HepG2 (cell line): ENCODE results near the gene COPS6. TPM values are rescaled to one million over a fixed set of nuclear protein-coding genes. Genes with fewer than 3 reads are reported as not detected.

ENCODE experiments used
- ATAC-seq: fragments of 200-7000 bp; cut with Tn5 transposase; 3 replicates; pipeline ENCODE4 v1.9.1; 2020; ENCODE audit warnings: mild to moderate bottlenecking, moderate library complexity
- BruUV-seq: library from RNA; stranded (reverse); fragments of 400-500 nt; replicated peaks from 2 replicates; lab custom pipeline; 2021; lab: Mats Ljungman, UMichigan
- CTCF ChIA-PET: fragments of 300-600 bp; formaldehyde crosslinking; extraction: SDS; loops from one replicate; lab custom pipeline; 2021; ENCODE audit warnings: low total read pairs, inconsistent platforms, low intra/inter-chr PET ratio; lab: Yijun Ruan, JAX
- POLR2A ChIA-PET: fragments of 350-600 bp; sonication (Branson Sonifier 250); formaldehyde crosslinking; loops from one replicate; lab custom pipeline; 2020; ENCODE audit warnings: antibody characterized with exemption, inconsistent platforms; lab: Yijun Ruan, JAX
- DNase-seq: peaks from one replicate; pipeline ENCODE4 v3.0.0-alpha.2; 2015; ENCODE audit warnings: low spot score
- FAIRE-seq: peaks from 3 replicates; lab custom pipeline; 2011; peaks lifted over from hg19 to GRCh38; lab: Jason Lieb, UNC
- H2AFZ ChIP-seq: one replicate; pipeline ENCODE4 v1.6.1; 2011; ENCODE audit warnings: low read length, inconsistent platforms
- H3K27ac ChIP-seq: fragments of 300-600 bp; 3 replicates; pipeline ENCODE4 v1.8.0; 2011; ENCODE audit warnings: mixed run types, mild to moderate bottlenecking, mixed read lengths, low read length, inconsistent platforms; ENCODE audit not compliant: insufficient read depth; ENCODE audit errors: extremely low read length
- H3K27me3 ChIP-seq, 2 experiments: fragments of 200-600 bp in 1 of 2; 2 replicates in 1 of 2; 3 replicates in 1 of 2; pipeline versions ENCODE4 v1.6.0 to v1.8.0; 2011; ENCODE audit warnings: low read length in 2 of 2, mild to moderate bottlenecking in 2 of 2, moderate library complexity in 2 of 2, inconsistent platforms in 1 of 2; ENCODE audit not compliant: insufficient read depth in 2 of 2, control insufficient read depth in 1 of 2
- H3K36me3 ChIP-seq, 2 experiments: fragments of 200-600 bp in 1 of 2; replicated peaks in 1 of 2; 2 replicates in 1 of 2; 3 replicates in 1 of 2; pipeline versions ENCODE4 v1.5.1 to v1.8.0; 2011; ENCODE audit warnings: low read length in 2 of 2, inconsistent platforms in 1 of 2; ENCODE audit not compliant: insufficient read depth in 2 of 2, control insufficient read depth in 1 of 2
- H3K4me1 ChIP-seq: 2 replicates; pipeline ENCODE4 v1.5.1; 2012; ENCODE audit warnings: low read length, inconsistent platforms; ENCODE audit not compliant: insufficient read depth
- H3K4me2 ChIP-seq: 2 replicates; pipeline ENCODE4 v1.6.0; 2011; ENCODE audit warnings: low read depth, low read length, inconsistent platforms
- H3K4me3 ChIP-seq, 3 experiments: fragments of 200-600 bp in 1 of 3; sonication (generic), shearing (Covaris generic) in 1 of 3; replicated peaks in 1 of 3; 2 replicates each; pipeline ENCODE4 v1.5.1; 2011 to 2016; ENCODE audit warnings: low read length in 3 of 3, inconsistent platforms in 2 of 3, low read depth in 2 of 3, mild to moderate bottlenecking in 2 of 3, control low read depth in 1 of 3, mixed read lengths in 1 of 3; ENCODE audit not compliant: insufficient read depth in 1 of 3
- H3K79me2 ChIP-seq: one replicate; pipeline ENCODE4 v1.6.1; 2011; ENCODE audit warnings: low read length, inconsistent platforms; ENCODE audit not compliant: insufficient read depth
- H3K9ac ChIP-seq: 2 replicates; pipeline ENCODE4 v1.6.0; 2011; ENCODE audit warnings: mild to moderate bottlenecking, low read depth, low read length, inconsistent platforms; ENCODE audit not compliant: insufficient read depth
- H3K9me3 ChIP-seq: 2 replicates; pipeline ENCODE4 v1.5.1; 2012; ENCODE audit warnings: mild to moderate bottlenecking, low read length
- H4K20me1 ChIP-seq: 2 replicates; pipeline ENCODE4 v1.6.0; 2011; ENCODE audit warnings: inconsistent platforms, mild to moderate bottlenecking, low read length, moderate library complexity; ENCODE audit not compliant: insufficient read depth
- CENPX ChIP-seq: sonication (generic); formaldehyde crosslinking; IDR thresholded peaks from 2 replicates; pipeline ENCODE4 v1.9.0; 2021; ENCODE audit warnings: mild to moderate bottlenecking, missing genetic modification reagents, moderate library complexity
- FOXM1 ChIP-seq: sonication (generic); formaldehyde crosslinking; IDR thresholded peaks from 2 replicates; pipeline ENCODE4 v1.5.0; 2020; ENCODE audit warnings: missing genetic modification reagents
- GABPB1 ChIP-seq: IDR thresholded peaks from 2 replicates; pipeline ENCODE4 v1.6.1; 2016; ENCODE audit warnings: mild to moderate bottlenecking, missing genetic modification reagents, moderate library complexity, missing compliant biosample characterization
- HMGXB4 ChIP-seq, 2 experiments: sonication (generic) in 1 of 2; formaldehyde crosslinking in 1 of 2; IDR thresholded peaks; 2 replicates each; pipeline versions ENCODE4 v1.4.0 to v1.6.1; 2018 to 2020; ENCODE audit warnings: missing genetic modification reagents in 2 of 2, borderline replicate concordance in 1 of 2, low read depth in 1 of 2, mild to moderate bottlenecking in 1 of 2, missing biosample characterization in 1 of 2
- IRF9 ChIP-seq: sonication (generic); formaldehyde crosslinking; IDR thresholded peaks from 2 replicates; pipeline ENCODE4 v1.8.0; 2022; ENCODE audit warnings: missing genetic modification reagents, mild to moderate bottlenecking, borderline replicate concordance
- JUN ChIP-seq: sonication (generic); formaldehyde crosslinking; IDR thresholded peaks from 2 replicates; pipeline ENCODE4 v1.4.0; 2020; ENCODE audit warnings: mild to moderate bottlenecking, missing genetic modification reagents
- NCOA2 ChIP-seq: sonication (generic); formaldehyde crosslinking; IDR thresholded peaks from 2 replicates; pipeline ENCODE4 v1.8.0; 2022; ENCODE audit warnings: inconsistent platforms
- PAX8 ChIP-seq: sonication (generic); formaldehyde crosslinking; IDR thresholded peaks from 2 replicates; pipeline ENCODE4 v1.8.0; 2022; ENCODE audit warnings: mild to moderate bottlenecking, missing genetic modification reagents, borderline replicate concordance
- POLR2AphosphoS5 ChIP-seq: IDR thresholded peaks from 2 replicates; pipeline ENCODE4 v1.6.1; 2012; ENCODE audit warnings: low read depth, low read length
- PRDM10 ChIP-seq: sonication (generic); formaldehyde crosslinking; IDR thresholded peaks from 2 replicates; pipeline ENCODE4 v1.4.0; 2020; ENCODE audit warnings: low read depth, missing genetic modification reagents
- ZBTB20 ChIP-seq: sonication (generic); formaldehyde crosslinking; IDR thresholded peaks from 2 replicates; pipeline ENCODE4 v1.8.1; 2023; ENCODE audit warnings: missing genetic modification reagents, low read depth, mild to moderate bottlenecking, borderline replicate concordance
- ZFP82 ChIP-seq: sonication (generic); formaldehyde crosslinking; IDR thresholded peaks from 2 replicates; pipeline ENCODE4 v1.5.1; 2020; ENCODE audit warnings: mild to moderate bottlenecking, missing genetic modification reagents, borderline replicate concordance
- ZNF263 ChIP-seq: sonication (generic); formaldehyde crosslinking; IDR thresholded peaks from 2 replicates; pipeline ENCODE4 v1.4.0; 2020; ENCODE audit warnings: missing genetic modification reagents
- ZSCAN21 ChIP-seq: sonication (generic); formaldehyde crosslinking; IDR thresholded peaks from 2 replicates; pipeline ENCODE4 v1.8.0; 2022; ENCODE audit warnings: mild to moderate bottlenecking, missing genetic modification reagents, moderate library complexity, borderline replicate concordance
- WGBS: methylation state at CpG from one replicate; pipeline ENCODE4 v1.1.6; 2017; ENCODE audit warnings: low lambda C conversion rate; 5-methylcytosine and 5-hydroxymethylcytosine counted together
- in situ Hi-C: cut with HindIII; loops from 2 replicates; pipeline ENCODE4 v1.10.0; 2017; ENCODE audit warnings: low pct_unique_long_range_greater_than_20kb; ENCODE audit not compliant: extremely low pct_ligation_motif_present
- intact Hi-C: fragments of 100-400 bp; cut with micrococcal nuclease; formaldehyde crosslinking; loops from one replicate; pipeline ENCODE4 v1.10.0; 2022; ENCODE audit not compliant: unreplicated experiment
- polyA plus RNA-seq, 8 experiments: library from polyadenylated mRNA; depleted of rRNA in 3 of 8; stranded (reverse) in 7 of 8; unstranded in 1 of 8; fragments of >200 nt; fragmentation: Illumina TruSeq in 4 of 8; extraction: Trizol in 4 of 8; gene quantifications; 2 replicates each; pipeline versions ENCODE4 v1.2.1 to v1.2.3, GENCODE V29; 2011 to 2016; ENCODE audit warnings: low read depth in 4 of 8, missing spikeins in 1 of 8, mixed read lengths in 1 of 8; ENCODE audit not compliant: insufficient read depth in 1 of 8
- total RNA-seq, 5 experiments: library from RNA; depleted of rRNA; stranded (reverse); fragments of >200 nt; fragmentation: Illumina TruSeq; extraction: Trizol; gene quantifications; 2 replicates each; pipeline ENCODE4 v1.2.3, GENCODE V29; 2016; ENCODE audit warnings: low read depth in 1 of 5

COPS6 gene
- total and polyA plus RNA-seq, 2 of the 13 experiments (the other 11 are each of a cell fraction or from before 2014, with no cell fraction given): 33.4 to 117 TPM

- TF ChIP-seq PAX8 (CRISPR knock-in tag) (no peak), JUN (no peak), IRF9 (CRISPR knock-in tag) (no peak)
These were observed 2.8 kb downstream of the COPS6 start (continued) for GRCh38 chr7:100091411-100092181.

- no peak overlapping the region for H2AFZ ChIP-seq
- ChIA-PET CTCF (no interaction called here), POLR2A (interaction anchor here (4.3 kb wide), 1 partner anchor 8 kb away, joined by 33 read pairs; the partner anchor contains the start of genes AP4M1 and MCM7)
- TSS peak; percentile 30 for BruUV-seq
- WGBS: 87% methylated on average over 8 of the region's 8 CpGs
- in situ Hi-C loops (no loop called here), intact Hi-C loops (no loop called here)
- DNase-seq: no peak
- H3K79me2 ChIP-seq: peaks cover 10% of the 10 kb centered on the region
- no peak overlapping the region for H3K4me2 ChIP-seq
- peaks cover 35% of the 10 kb centered on the region for H3K4me1 ChIP-seq
- H3K9ac ChIP-seq: no peak overlapping the region
- no peaks in the 10 kb centered on the region; a peak in 1 of 5 replicates for H3K27me3 ChIP-seq
- no peaks in the 10 kb centered on the region for H4K20me1 ChIP-seq
- H3K4me3 ChIP-seq: no peak overlapping the region
- FAIRE-seq: no peak
- no peaks in the 10 kb centered on the region for H3K9me3 ChIP-seq
- H3K27ac ChIP-seq: peak overlapping the region; percentile 26
- peaks cover 47 to 75% of the 10 kb centered on the region in 2 experiments for H3K36me3 ChIP-seq
- ATAC-seq: peak; percentile 2; the same call in 1 of the 3 replicates
- no peak for TF ChIP-seq CENPX (CRISPR knock-in tag)
- no peak for TF ChIP-seq NCOA2 (CRISPR knock-in tag)
- TF ChIP-seq HMGXB4 (CRISPR knock-in tag; IDR thresholded peaks at IDR 0.05; ENCODE audit: borderline replicate concordance in 1 of 2, low read depth in 1 of 2): no peak
- TF ChIP-seq FOXM1: no peak
- TF ChIP-seq ZFP82 (CRISPR knock-in tag): no peak
- TF ChIP-seq GABPB1 (CRISPR knock-in tag): no peak
- no peak for TF ChIP-seq ZBTB20 (CRISPR knock-in tag)
- TF ChIP-seq ZSCAN21 (CRISPR knock-in tag): no peak
- TF ChIP-seq POLR2AphosphoS5: peak; percentile 36
- TF ChIP-seq ZNF263 (CRISPR knock-in tag): no peak
- TF ChIP-seq PRDM10: no peak
These were observed 4.3 kb downstream of the COPS6 start for GRCh38 chr7:100093054-100093453.
